HCT116 (cell line): ENCODE measurements around the gene TDRD12. TPM values are rescaled to one million over a fixed set of nuclear protein-coding genes. Genes with fewer than 3 reads are reported as not detected.

Experiments
- ATAC-seq: fragments of 200-7000 bp; cut with Tn5 transposase; 2 replicates; pipeline ENCODE4 v1.9.1; 2020; ENCODE audit warnings: mild to moderate bottlenecking, moderate library complexity
- BruUV-seq: library from RNA; stranded (reverse); fragments of 400-500 nt; replicated peaks from 2 replicates; lab custom pipeline; 2021; lab: Mats Ljungman, UMichigan
- CTCF ChIA-PET: fragments of 300-600 bp; sonication (Branson Sonifier 250); formaldehyde crosslinking; loops from one replicate; lab custom pipeline; 2021; ENCODE audit warnings: antibody characterized with exemption; lab: Charles Lee
- POLR2A ChIA-PET: fragments of 300-600, 350-600 bp; sonication (Branson Sonifier 250); formaldehyde crosslinking; loops from one replicate; lab custom pipeline; 2021; ENCODE audit warnings: antibody characterized with exemption; lab: Charles Lee
- RAD21 ChIA-PET, 2 experiments: fragments of 300-600 bp; sonication (Branson Sonifier 250); formaldehyde crosslinking; loops; one replicate each; lab custom pipeline; 2023; ENCODE audit warnings: low total read pairs in 2 of 2; ENCODE audit not compliant: uncharacterized antibody in 2 of 2, unreplicated experiment in 2 of 2, low non-redundant PET in 1 of 2; lab: Charles Lee
- DNase-seq: peaks from one replicate; pipeline ENCODE4 v3.0.0-alpha.2; 2010; ENCODE audit warnings: low read depth, low spot score
- H2AFZ ChIP-seq: fragments of 200-600 bp; shearing (Covaris generic), sonication (generic); 2 replicates; pipeline ENCODE4 v1.6.1; 2017; ENCODE audit warnings: low read depth, mixed run types, mixed read lengths, antibody characterized with exemption, low read length; ENCODE audit not compliant: poor library complexity, severe bottlenecking
- H3K27ac ChIP-seq: 2 replicates; pipeline ENCODE4 v1.5.1; 2012; ENCODE audit warnings: low read depth, low read length
- H3K27me3 ChIP-seq: fragments of 200-600 bp; sonication (generic); 2 replicates; pipeline ENCODE4 v1.6.1; 2016; ENCODE audit warnings: mixed run types, low read length, mixed read lengths; ENCODE audit not compliant: insufficient read depth
- H3K36me3 ChIP-seq, 2 experiments: fragments of 200-500 bp in 1 of 2; fragments of 200-600 bp in 1 of 2; sonication (Bioruptor generic) in 1 of 2; sonication (generic) in 1 of 2; 2 replicates each; pipeline versions ENCODE4 v1.5.1 to v1.6.1; 2014 to 2016; ENCODE audit warnings: low read length in 2 of 2, inconsistent platforms in 1 of 2, mixed read lengths in 1 of 2, mixed run types in 1 of 2; ENCODE audit not compliant: insufficient read depth in 2 of 2, control insufficient read depth in 1 of 2
- H3K4me1 ChIP-seq, 2 experiments: fragments of 200-600 bp in 1 of 2; sonication (generic) in 1 of 2; 2 replicates each; pipeline versions ENCODE4 v1.5.1 to v1.6.1; 2012 to 2017; ENCODE audit warnings: low read length in 2 of 2, inconsistent platforms in 1 of 2, mild to moderate bottlenecking in 1 of 2, mixed read lengths in 1 of 2, mixed run types in 1 of 2, moderate library complexity in 1 of 2; ENCODE audit not compliant: insufficient read depth in 2 of 2, control insufficient read depth in 1 of 2
- H3K4me2 ChIP-seq: fragments of 200-600 bp; sonication (generic); 2 replicates; pipeline ENCODE4 v1.6.1; 2017; ENCODE audit warnings: mixed run types, low read length, mixed read lengths
- H3K4me3 ChIP-seq, 2 experiments: fragments of 200-600 bp in 1 of 2; sonication (generic) in 1 of 2; replicated peaks in 1 of 2; 2 replicates each; pipeline ENCODE4 v1.5.1; 2011 to 2016; ENCODE audit warnings: low read length in 2 of 2, control low read depth in 1 of 2, low read depth in 1 of 2, mild to moderate bottlenecking in 1 of 2, mixed read lengths in 1 of 2, mixed run types in 1 of 2
- H3K79me2 ChIP-seq: fragments of 200-600 bp; sonication (generic); 2 replicates; pipeline ENCODE4 v1.6.1; 2017; ENCODE audit warnings: mild to moderate bottlenecking, mixed run types, low read length, moderate library complexity, mixed read lengths; ENCODE audit not compliant: insufficient read depth
- H3K9ac ChIP-seq: fragments of 200-600 bp; sonication (generic); 2 replicates; pipeline ENCODE4 v1.6.1; 2016; ENCODE audit warnings: low read length, mixed read lengths
- H3K9me2 ChIP-seq: fragments of 200-600 bp; sonication (generic), shearing (Covaris generic); 2 replicates; pipeline ENCODE4 v1.6.1; 2017; ENCODE audit warnings: mixed run types, mild to moderate bottlenecking, moderate library complexity; ENCODE audit not compliant: insufficient read depth
- H3K9me3 ChIP-seq, 2 experiments: fragments of 200-500 bp in 1 of 2; fragments of 200-600 bp in 1 of 2; sonication (Bioruptor generic) in 1 of 2; sonication (generic) in 1 of 2; 2 replicates each; pipeline ENCODE4 v1.6.1; 2014 to 2017; ENCODE audit warnings: low read length in 2 of 2, mixed read lengths in 2 of 2, inconsistent platforms in 1 of 2, low read depth in 1 of 2, mild to moderate bottlenecking in 1 of 2, mixed run types in 1 of 2, moderate library complexity in 1 of 2; ENCODE audit not compliant: control insufficient read depth in 1 of 2, insufficient read depth in 1 of 2
- H4K20me1 ChIP-seq: fragments of 200-600 bp; sonication (generic), shearing (Covaris generic); 2 replicates; pipeline ENCODE4 v1.6.1; 2017; ENCODE audit warnings: mixed run types, mild to moderate bottlenecking, moderate library complexity; ENCODE audit not compliant: insufficient read depth
- CBX3 ChIP-seq: IDR thresholded peaks from 2 replicates; pipeline ENCODE4 v1.6.1; 2012; ENCODE audit warnings: low read depth
- ELF1 ChIP-seq: IDR thresholded peaks from 2 replicates; pipeline ENCODE4 v1.6.1; 2012; ENCODE audit warnings: low read depth, borderline replicate concordance
- EZH2phosphoT487 ChIP-seq: fragments of 200-600 bp; IDR thresholded peaks from 2 replicates; pipeline ENCODE4 v1.6.1; 2018; ENCODE audit warnings: antibody characterized with exemption, borderline replicate concordance
- FOSL1 ChIP-seq: IDR thresholded peaks from 2 replicates; pipeline ENCODE4 v1.6.1; 2012; ENCODE audit warnings: low read depth
- JUND ChIP-seq: IDR thresholded peaks from 2 replicates; pipeline ENCODE4 v1.6.1; 2012
- POLR2A ChIP-seq: IDR thresholded peaks from 2 replicates; pipeline ENCODE4 v1.7.0; 2011; ENCODE audit warnings: borderline replicate concordance; ENCODE audit not compliant: insufficient read depth, insufficient read length; ENCODE audit errors: extremely low read depth
- SP1 ChIP-seq: IDR thresholded peaks from 2 replicates; pipeline ENCODE4 v1.6.1; 2012; ENCODE audit warnings: low read depth
- SRF ChIP-seq: IDR thresholded peaks from 2 replicates; pipeline ENCODE4 v1.6.1; 2012; ENCODE audit warnings: low read depth
- intact Hi-C: fragments of 100-400 bp; cut with micrococcal nuclease; formaldehyde crosslinking; loops from 2 replicates; pipeline ENCODE4 v1.10.0; 2022
- total RNA-seq: library from RNA; stranded (reverse); gene quantifications from one replicate; pipeline ENCODE4 v1.2.1, GENCODE V29; 2021; ENCODE audit not compliant: unreplicated experiment

The TDRD12 gene
- total RNA-seq, 1 experiment from 2014 or later, result 0.30 TPM

GRCh38 chr19:32812571-32812970, 93.0 kb downstream of the TDRD12 start:
- no TSS peak for BruUV-seq
- ChIA-PET POLR2A (no interaction called here), CTCF (no interaction called here)

GRCh38 chr19:32813862-32814425, 94.4 kb downstream of the TDRD12 start:
- intact Hi-C loops, result no loop called here
- ATAC-seq (0 out of 2 replicates have a peak, but pooled peaks have one; percentile 53), DNase-seq (no peak)
- no peak overlapping the region for H3K27ac ChIP-seq
- H3K4me2 ChIP-seq, result peak overlapping the region; percentile 30
- H3K9me2 ChIP-seq, result no peaks in the 10 kb centered on the region
- CTCF ChIA-PET, result no interaction called here
- H3K4me3 ChIP-seq, result no peak overlapping the region
- TF ChIP-seq JUND (no peak), ELF1 (no peak), SRF (no peak), CBX3 (no peak), EZH2phosphoT487 (no peak), FOSL1 (no peak), POLR2A (no peak)
- H3K9me3 ChIP-seq, result no peaks in the 10 kb centered on the region
- no peaks in the 10 kb centered on the region for H4K20me1 ChIP-seq
- no peaks in the 10 kb centered on the region for H3K27me3 ChIP-seq
- H3K4me1 ChIP-seq, result no peaks in the 10 kb centered on the region
- POLR2A ChIA-PET, result no interaction called here
- peak overlapping the region; percentile 13 for H2AFZ ChIP-seq
- RAD21 ChIA-PET, result no interaction called here
- H3K36me3 ChIP-seq, result no peaks in the 10 kb centered on the region
- no peak overlapping the region for H3K9ac ChIP-seq
- no TSS peak for BruUV-seq
- no peaks in the 10 kb centered on the region for H3K79me2 ChIP-seq

More at GRCh38 chr19:32812571-32812970, 93.0 kb downstream of the TDRD12 start:
- no peaks in the 10 kb centered on the region for H3K79me2 ChIP-seq
- no peaks in the 10 kb centered on the region for H3K9me2 ChIP-seq
- TF ChIP-seq SP1, result no peak
- H3K4me2 ChIP-seq, result no peak overlapping the region
- no peaks in the 10 kb centered on the region for H3K9me3 ChIP-seq
- H3K36me3 ChIP-seq, result no peaks in the 10 kb centered on the region
- H3K4me3 ChIP-seq, result no peak overlapping the region
- intact Hi-C loops, result no loop called here
- no peaks in the 10 kb centered on the region for H3K4me1 ChIP-seq
- H3K27ac ChIP-seq, result no peak overlapping the region
- RAD21 ChIA-PET, result no interaction called here
- no peak for ATAC-seq
- no peaks in the 10 kb centered on the region for H4K20me1 ChIP-seq
- no peak overlapping the region for H3K9ac ChIP-seq
- H3K27me3 ChIP-seq, result no peaks in the 10 kb centered on the region
- DNase-seq, result no peak
- H2AFZ ChIP-seq, result no peak overlapping the region
